ENCODE results near the gene MRTFB. TPM values are rescaled to one million over a fixed set of nuclear protein-coding genes. Genes with fewer than 3 reads are reported as not detected.

The MRTFB gene
- total and polyA plus RNA-seq, 2 of the 13 experiments (the other 11 are each of a cell fraction or from before 2014, with no cell fraction given), result 11.4 to 14.0 TPM

DNA sequence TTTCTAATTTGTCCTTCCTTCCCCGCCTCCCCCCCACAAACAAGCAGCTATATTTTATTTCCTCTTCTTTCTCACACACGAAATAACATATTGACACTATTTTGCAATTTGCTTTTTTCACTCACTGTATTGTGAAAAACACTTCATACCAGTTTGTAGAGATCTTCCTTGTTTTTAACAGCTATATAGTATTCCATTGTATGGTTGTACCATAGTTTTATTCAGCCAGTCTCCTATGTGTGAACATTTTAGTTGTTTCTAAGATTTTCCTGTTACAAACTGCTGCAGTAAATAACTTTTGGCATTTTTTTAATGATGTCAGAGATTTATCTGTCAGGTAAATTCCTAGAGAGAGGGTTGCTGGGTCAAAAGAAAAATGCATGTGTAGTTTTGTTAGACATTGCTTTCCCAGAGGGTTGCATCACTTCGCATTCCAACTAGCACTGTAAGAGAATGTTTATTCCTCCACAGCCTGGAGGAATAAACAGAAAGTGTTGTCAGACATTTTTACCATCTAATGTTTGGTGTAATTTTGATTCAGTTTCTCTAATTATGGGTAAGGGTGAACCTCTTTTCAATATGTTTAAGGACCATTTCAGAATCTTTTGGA lies 101.2 kb downstream of the MRTFB start (continued):
- TF ChIP-seq ZNF672 (CRISPR knock-in tag; IDR thresholded peaks at IDR 0.05), result no peak
- no peak for TF ChIP-seq FOXP1 (IDR thresholded peaks at IDR 0.05)
- peak; percentile 46; the same call in 1 of the 2 replicates for TF ChIP-seq FOXP1 (CRISPR knock-in tag; IDR thresholded peaks at IDR 0.05)
- no peak for TF ChIP-seq ADNP (CRISPR knock-in tag; IDR thresholded peaks at IDR 0.05)
- TF ChIP-seq, protein P1, sequence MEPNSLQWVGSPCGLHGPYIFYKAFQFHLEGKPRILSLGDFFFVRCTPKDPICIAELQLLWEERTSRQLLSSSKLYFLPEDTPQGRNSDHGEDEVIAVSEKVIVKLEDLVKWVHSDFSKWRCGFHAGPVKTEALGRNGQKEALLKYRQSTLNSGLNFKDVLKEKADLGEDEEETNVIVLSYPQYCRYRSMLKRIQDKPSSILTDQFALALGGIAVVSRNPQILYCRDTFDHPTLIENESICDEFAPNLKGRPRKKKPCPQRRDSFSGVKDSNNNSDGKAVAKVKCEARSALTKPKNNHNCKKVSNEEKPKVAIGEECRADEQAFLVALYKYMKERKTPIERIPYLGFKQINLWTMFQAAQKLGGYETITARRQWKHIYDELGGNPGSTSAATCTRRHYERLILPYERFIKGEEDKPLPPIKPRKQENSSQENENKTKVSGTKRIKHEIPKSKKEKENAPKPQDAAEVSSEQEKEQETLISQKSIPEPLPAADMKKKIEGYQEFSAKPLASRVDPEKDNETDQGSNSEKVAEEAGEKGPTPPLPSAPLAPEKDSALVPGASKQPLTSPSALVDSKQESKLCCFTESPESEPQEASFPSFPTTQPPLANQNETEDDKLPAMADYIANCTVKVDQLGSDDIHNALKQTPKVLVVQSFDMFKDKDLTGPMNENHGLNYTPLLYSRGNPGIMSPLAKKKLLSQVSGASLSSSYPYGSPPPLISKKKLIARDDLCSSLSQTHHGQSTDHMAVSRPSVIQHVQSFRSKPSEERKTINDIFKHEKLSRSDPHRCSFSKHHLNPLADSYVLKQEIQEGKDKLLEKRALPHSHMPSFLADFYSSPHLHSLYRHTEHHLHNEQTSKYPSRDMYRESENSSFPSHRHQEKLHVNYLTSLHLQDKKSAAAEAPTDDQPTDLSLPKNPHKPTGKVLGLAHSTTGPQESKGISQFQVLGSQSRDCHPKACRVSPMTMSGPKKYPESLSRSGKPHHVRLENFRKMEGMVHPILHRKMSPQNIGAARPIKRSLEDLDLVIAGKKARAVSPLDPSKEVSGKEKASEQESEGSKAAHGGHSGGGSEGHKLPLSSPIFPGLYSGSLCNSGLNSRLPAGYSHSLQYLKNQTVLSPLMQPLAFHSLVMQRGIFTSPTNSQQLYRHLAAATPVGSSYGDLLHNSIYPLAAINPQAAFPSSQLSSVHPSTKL (CRISPR knock-in tag; IDR thresholded peaks at IDR 0.05), result 0 out of 2 replicates have a peak, but pooled peaks have one; percentile 15
- TF ChIP-seq TEAD3 (CRISPR knock-in tag; optimal IDR thresholded peaks at IDR 0.05; ENCODE audit: borderline replicate concordance), result peak; percentile 70
- TF ChIP-seq MIER3 (CRISPR knock-in tag; IDR thresholded peaks at IDR 0.05; ENCODE audit: borderline replicate concordance), result peak; percentile 36; the same call in 1 of the 2 replicates
- TF ChIP-seq CEBPG (CRISPR knock-in tag; IDR thresholded peaks at IDR 0.05), result peak; percentile 77

DNA sequence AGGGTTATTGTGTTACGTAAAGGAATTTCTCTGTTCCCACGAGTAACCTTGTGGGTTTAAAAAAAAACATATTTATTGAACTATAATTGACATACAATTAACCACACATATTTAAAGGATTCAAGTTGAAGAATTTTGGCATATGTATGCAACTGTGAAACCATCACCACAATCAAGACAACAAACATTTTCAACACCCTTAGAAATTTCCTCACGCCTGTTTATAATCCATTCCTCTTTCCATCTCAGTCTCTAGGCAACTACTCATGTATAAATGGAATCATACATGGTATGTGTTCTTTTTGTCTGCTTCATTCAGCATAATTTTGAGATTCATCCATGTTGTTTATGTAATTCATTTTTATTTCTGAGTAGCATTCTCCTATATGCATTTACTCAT lies 104.0 kb downstream of the MRTFB start:
- no peak for FAIRE-seq
- no peak for ATAC-seq
- H4K20me1 ChIP-seq (ENCODE audit: insufficient read depth, low read length), result no peaks in the 10 kb centered on the region
- H3K36me3 ChIP-seq (replicated peaks in 1 of 2; ENCODE audit: control insufficient read depth in 1 of 2, insufficient read depth in 2 of 2, low read length in 2 of 2), result no peaks in the 10 kb centered on the region; a peak in 2 of 5 replicates
- no peaks in the 10 kb centered on the region for H3K9me3 ChIP-seq (ENCODE audit: low read length)
- H3K4me3 ChIP-seq (replicated peaks in 1 of 3; ENCODE audit: insufficient read depth in 1 of 3, low read depth in 2 of 3, low read length in 3 of 3), result no peak overlapping the region
- H2AFZ ChIP-seq (ENCODE audit: low read length), result no peak overlapping the region
- 94% methylated on average over 3 of the region's 3 CpGs for WGBS (ENCODE audit: low lambda C conversion rate)
- no peak overlapping the region for H3K27ac ChIP-seq (ENCODE audit: extremely low read length, insufficient read depth, low read length)
- intact Hi-C loops (cut with micrococcal nuclease; ENCODE audit: unreplicated experiment), result loop anchor here (2.0 kb wide), 1 partner anchor 66 kb away; no protein-coding TSS in a partner anchor
- CTCF ChIA-PET (ENCODE audit: low intra/inter-chr PET ratio, low total read pairs), result no interaction called here
- POLR2A ChIA-PET, result no interaction called here
- in situ Hi-C loops (cut with HindIII; ENCODE audit: extremely low pct_ligation_motif_present, low pct_unique_long_range_greater_than_20kb), result no loop called here
- 0 out of 2 replicates have a peak, but pooled peaks cover 6% of the 10 kb centered on the region for H3K4me1 ChIP-seq (ENCODE audit: insufficient read depth, low read length)
- H3K4me2 ChIP-seq (ENCODE audit: low read depth, low read length), result no peak overlapping the region
- no TSS peak for BruUV-seq (replicated peaks)
- no peaks in the 10 kb centered on the region for H3K27me3 ChIP-seq (ENCODE audit: control insufficient read depth in 1 of 2, insufficient read depth in 2 of 2, low read length in 2 of 2)
- no peak overlapping the region for H3K9ac ChIP-seq (ENCODE audit: insufficient read depth, low read depth, low read length)
- DNase-seq (ENCODE audit: low spot score), result no peak
- H3K79me2 ChIP-seq (ENCODE audit: insufficient read depth, low read length), result no peaks in the 10 kb centered on the region
- no peak for TF ChIP-seq MED13 (CRISPR knock-in tag; IDR thresholded peaks at IDR 0.05)
- no peak for TF ChIP-seq GFI1 (CRISPR knock-in tag; IDR thresholded peaks at IDR 0.05; ENCODE audit: borderline replicate concordance)
- TF ChIP-seq ZNF773 (CRISPR knock-in tag; IDR thresholded peaks at IDR 0.05; ENCODE audit: borderline replicate concordance), result no peak
- no peak for TF ChIP-seq SNRNP70 (IDR thresholded peaks at IDR 0.05; ENCODE audit: low read depth, low read length)
- TF ChIP-seq ZNF713 (CRISPR knock-in tag; IDR thresholded peaks at IDR 0.05), result no peak
- no peak for TF ChIP-seq GABPB1 (CRISPR knock-in tag; IDR thresholded peaks at IDR 0.05)
- TF ChIP-seq ZNF775 (CRISPR knock-in tag; IDR thresholded peaks at IDR 0.05; ENCODE audit: borderline replicate concordance), result no peak
- TF ChIP-seq SP5 (CRISPR knock-in tag; IDR thresholded peaks at IDR 0.05; ENCODE audit: borderline replicate concordance, low read depth), result no peak
- TF ChIP-seq, protein P2, sequence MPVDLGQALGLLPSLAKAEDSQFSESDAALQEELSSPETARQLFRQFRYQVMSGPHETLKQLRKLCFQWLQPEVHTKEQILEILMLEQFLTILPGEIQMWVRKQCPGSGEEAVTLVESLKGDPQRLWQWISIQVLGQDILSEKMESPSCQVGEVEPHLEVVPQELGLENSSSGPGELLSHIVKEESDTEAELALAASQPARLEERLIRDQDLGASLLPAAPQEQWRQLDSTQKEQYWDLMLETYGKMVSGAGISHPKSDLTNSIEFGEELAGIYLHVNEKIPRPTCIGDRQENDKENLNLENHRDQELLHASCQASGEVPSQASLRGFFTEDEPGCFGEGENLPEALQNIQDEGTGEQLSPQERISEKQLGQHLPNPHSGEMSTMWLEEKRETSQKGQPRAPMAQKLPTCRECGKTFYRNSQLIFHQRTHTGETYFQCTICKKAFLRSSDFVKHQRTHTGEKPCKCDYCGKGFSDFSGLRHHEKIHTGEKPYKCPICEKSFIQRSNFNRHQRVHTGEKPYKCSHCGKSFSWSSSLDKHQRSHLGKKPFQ (CRISPR knock-in tag; IDR thresholded peaks at IDR 0.05; ENCODE audit: insufficient replicate concordance), result no peak
- TF ChIP-seq ZSCAN30 (CRISPR knock-in tag; IDR thresholded peaks at IDR 0.05), result no peak

Measured in HepG2 (cell line).